Right lobe of liver (tissue), 4 donors: ENCODE measurements around the gene KCNK5.

Source experiments
- CTCF ChIP-seq, 4 donors: fragments of 200-600 bp in 3 of 4; fragments of 450-650 bp in 1 of 4; IDR thresholded peaks; one replicate each; pipeline versions ENCODE4 v1.5.1 to v1.8.0; 2016 to 2022; ENCODE audit warnings: antibody characterized with exemption in 4 of 4, mild to moderate bottlenecking in 2 of 4
- POLR2A ChIP-seq: fragments of 450-650 bp; IDR thresholded peaks from one replicate; pipeline ENCODE4 v1.6.1; 2017; ENCODE audit warnings: antibody characterized with exemption, mild to moderate bottlenecking
- donor health status: DM: no; HTN: no; CAD: no.
- donor health status: DM: no; HTN: no; CAD: no.
- donor health status: DM: no; HTN: yes; CAD: no.

- no peak for TF ChIP-seq CTCF (IDR thresholded peaks at IDR 0.05)
- no peak for TF ChIP-seq POLR2A
Observed at GRCh38 chr6:39194466-39194865, 34.8 kb downstream of the KCNK5 start.
